ENCODE measurements around the gene LOXL4.

The LOXL4 gene

DNA sequence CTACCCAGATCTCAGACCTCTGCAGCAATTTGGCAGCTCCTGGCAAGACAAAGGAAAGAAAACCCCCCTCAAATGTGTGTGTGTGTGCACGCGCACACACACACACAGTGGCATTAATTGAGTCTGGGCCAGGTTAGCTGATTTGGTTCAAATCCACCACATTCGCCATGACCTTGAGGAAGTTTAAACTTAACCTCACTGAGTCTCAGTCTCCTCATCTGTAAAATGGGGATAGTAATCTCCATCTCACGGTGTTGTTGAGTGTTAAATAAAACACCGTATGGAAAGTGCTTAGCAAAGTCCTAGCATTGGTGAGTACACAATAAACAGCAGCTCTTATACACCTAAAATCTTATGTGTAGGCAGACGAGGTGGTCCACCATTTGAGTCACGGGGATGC is 4.9 kb downstream of the LOXL4 start:
- DNase-seq, result no peak

DNA sequence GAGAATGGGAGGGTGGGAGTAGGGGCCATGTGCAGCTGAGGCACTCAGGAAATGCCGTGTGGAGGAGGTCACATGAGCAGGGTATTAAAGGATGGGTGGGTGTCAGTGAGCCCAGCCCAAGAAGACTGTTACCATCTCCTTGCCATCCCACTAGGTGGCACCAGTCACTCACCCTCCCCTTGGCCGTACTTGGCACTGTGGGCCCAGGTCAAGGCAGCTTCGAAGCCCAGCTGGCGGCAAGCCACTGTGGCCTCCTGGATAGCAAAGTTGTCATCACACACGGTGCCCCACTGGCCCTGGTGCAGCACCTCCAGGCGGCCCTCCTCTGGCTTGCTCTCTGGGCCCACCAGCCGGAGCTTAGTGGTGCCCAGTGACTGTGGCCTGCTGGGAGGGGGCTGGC is 5.4 kb downstream of the LOXL4 start:
- peak in 1 of 2 experiments; percentile 27 for DNase-seq

DNA sequence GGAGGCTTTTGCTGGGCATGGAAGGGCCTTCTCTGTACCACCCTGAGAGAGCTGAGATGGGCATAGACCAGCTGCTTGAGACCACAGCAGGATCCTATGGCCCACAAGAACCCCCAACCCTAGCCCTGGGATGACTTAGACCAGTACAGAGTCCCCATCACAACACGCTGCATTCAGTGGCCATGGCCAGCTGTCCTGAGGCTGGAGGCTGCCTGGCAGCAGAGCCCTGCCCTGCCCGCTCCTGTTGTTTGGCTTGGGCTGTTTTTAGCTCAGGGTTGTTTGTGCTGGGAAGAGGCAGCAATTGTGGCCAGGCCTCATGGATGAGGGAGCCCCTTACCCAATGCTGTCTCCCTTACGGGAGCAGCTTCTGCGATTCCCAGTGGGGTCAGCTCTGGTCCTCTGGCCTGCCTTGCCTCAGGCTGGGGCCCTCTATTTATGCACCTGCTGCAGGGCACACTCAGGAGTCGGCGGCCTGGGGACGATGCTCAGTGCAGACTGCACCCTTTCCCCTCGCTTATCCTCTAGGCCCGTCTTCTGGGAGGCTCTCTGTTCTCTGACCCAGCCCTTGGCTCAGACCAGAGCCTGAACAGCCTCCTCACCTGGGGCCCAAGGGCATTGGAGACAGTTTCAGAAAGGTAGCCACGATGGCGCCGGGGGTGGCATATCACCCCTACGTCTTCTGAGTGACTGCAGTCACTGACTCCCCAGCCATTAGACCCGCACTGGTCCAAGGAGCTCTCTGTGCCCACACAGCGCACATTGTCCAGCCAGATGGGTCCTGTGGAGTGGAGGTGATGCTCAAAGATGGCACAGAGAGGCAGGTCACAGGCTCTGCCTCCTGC is 6.3 kb downstream of the LOXL4 start:
- DNase-seq, result no peak

DNA sequence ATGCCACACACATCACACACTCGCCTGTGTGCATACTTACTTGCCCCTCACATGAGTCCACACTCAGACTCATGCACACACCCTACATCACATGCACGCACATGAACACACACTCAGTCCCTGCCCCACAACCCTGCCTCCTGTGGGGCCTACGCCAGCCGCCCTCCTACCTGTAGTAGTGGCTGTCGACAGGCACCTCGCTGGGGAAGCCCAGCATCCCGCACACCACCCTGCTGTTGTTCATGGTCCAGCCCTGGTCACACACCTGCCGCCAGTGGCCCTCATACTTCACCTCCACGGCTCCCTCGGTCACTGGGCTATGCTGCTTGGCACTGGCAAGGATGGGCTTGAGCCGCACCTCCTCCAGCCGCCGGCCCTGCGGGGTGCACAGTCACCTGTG is 7.2 kb downstream of the LOXL4 start:
- DNase-seq, result no peak

DNA sequence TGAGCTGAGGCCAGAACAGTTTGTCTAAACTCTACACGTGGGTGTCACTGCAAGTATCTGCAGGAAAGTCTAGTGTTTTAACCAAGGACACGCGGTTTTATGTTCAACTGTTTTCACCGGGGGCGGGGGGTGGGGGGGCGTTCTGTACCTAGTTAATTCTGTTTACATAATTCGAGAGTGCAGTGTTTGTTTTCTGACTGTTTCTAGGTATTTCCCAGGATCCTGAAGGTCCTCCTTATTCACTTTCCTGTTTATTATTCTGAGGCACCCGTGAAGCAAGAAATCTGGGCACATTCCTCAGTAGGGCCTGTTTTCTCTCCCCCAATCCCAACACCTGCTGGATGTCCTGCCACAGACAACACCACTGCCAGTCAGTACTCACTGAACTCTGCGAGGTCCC is 7.6 kb downstream of the LOXL4 start:
- DNase-seq, result no peak

DNA sequence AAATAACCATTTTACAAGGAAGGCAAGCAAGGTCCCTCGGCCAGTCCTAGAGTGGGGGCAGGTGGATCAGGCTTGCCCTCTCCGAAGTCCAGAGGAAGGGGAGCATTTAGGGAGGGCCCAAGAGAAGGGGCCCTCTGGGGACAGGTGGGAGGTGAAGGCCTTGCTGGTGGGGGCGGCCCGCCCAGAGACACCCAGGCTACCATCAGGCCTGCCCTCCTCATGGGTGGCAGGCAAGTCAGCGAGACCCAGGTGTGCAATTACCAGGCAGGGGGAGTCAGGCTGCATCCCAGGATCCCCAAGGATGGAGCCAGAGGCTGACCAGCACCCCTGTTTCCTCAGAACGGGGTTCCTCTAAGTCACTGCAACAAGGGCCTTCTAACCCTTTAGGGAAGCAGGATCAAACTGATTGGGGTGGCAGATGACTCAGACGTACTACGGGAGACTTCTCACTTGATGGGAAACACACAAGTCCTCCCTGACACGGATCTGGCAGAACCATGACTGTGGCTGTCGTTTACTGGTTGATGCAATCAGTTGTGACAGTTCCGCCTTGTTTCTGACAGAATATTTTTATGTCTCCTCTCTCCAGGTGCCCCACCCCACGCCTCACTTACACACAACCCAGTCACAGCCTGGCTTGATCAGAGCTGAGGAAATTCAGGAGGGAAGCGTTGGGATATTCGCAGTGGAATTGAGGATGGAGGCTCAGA is 8.2 kb downstream of the LOXL4 start:
- no peak for DNase-seq

DNA sequence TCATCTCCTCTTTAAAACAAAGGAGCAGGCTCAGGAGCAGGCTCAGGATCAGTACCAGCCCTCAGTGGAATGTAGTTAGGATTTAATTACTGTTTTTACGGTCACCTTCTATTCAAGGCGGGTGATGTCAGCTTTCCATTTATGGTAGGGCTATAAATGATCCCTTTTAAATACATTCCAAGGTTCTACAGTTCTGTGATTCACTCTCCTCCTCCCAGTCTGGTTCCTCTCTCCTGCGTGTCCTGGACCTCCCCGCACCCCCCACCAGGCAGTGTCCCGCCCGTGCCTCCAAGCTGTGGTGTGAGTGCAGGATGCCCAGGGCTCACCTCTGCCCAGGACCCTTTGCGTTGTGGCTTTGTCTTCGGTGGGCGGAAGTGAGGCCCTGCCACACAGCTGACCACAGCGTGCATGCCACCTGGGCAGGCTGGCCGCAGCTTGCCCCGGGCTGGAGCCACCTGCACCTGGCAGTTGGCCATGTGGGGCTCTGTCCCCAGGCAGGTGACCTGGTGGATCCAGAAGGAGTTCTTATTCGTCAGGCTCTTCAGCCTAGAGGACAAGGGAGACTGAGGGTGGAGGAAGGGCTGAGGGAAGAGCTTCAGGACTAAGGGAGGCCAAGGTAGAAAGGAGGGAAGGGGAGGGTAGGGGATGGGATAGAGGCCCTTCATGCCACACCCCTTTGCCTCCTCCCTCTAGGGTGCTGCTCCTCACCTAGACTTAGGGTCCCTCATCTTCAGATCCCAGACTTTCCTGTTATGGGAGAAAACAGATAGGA is 9.1 kb downstream of the LOXL4 start:
- no peak for DNase-seq

DNA sequence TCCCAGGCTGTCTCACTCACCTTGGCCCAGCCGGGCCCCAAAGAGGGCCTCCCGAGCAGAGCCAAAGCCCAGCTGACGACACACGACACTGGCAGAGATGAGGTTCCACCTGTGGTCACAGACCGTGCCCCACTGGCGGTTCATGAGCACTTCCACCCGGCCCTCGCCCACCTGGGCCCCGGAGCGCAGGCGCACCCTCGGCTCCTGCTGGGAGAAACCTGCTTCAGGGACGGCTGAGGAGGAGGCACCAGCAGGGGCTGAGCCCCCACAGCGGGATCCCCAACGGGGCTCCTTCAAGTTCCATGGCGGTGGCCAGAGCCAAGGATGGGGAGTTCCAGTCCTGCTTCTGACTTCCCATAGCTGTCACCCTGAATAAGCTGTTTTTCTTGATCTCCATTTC is 10.0 kb downstream of the LOXL4 start:
- DNase-seq, result no peak

DNA sequence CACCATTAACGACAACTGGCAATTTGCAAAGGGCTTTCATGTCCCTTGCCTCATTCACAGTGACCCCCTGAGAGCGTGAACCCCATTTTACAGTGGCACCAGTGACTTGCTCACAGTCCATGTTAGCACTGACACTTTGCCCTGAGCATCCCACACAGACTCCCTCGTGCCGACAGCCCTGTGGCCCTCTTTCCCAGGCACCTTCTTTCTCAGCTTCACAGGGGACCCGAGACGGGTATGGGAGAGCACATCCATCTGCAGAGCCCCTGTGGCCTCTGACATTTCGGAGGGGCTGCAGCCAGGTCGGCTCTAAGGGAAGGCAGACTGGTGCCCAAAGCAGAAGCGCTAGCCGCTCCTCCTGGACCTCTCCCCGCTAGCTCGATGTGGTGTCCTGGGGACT is 10.8 kb downstream of the LOXL4 start:
- no peak for DNase-seq

DNA sequence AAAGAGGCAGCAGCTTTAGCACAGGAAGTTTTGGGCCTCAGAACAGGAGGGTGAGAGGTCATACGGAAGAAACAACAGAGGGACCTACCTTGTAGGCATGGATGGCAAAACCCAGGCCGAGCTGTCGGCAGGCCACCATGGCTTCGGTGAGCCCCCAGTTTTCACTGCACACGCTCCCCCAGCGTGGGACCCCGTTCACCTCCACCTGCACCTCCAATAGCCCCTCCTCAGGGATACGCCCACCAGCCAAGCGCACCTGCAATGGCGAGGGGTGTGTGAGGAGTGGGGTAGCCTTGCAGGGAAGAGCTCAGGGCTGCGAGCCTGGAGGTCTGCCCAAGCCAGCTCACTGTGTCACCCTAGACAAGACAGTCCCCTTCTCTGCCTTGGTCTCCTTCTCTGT is 11.3 kb downstream of the LOXL4 start:
- no peak for DNase-seq

DNA sequence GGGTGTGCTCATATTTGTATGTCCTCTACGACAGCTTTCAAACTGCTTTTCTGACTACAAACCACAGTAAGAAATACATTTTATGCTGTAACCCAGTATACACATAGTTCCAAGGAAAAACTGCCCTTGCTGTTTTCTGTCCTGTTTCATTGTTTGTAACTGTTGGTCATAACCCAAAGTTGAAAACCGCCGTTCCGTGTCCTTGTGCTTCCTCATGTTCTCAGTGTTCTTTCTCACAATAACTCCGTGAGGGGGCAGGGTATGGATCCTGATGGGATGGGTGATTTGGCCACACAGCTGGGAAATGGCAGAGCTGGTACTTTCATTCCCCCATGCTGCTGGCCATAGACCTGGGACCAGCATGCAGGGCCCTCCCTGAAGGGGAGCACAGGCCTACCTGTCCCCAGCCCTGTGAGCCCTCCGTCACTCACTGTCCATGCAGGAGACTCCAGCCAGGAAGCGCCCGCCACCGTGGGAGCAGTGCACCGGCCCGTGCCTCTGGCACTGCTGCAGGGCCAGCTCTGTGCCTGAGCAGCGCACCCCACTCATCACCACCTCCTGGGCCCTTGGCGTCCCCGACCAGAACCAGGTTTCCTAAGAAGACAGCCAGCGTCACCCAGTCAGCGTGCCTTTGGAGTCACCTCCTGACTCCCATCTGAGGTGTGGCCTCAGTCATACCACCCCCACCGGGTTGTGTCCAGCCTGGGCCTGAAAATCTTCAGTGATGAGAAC is 12.7 kb downstream of the LOXL4 start:
- no peak for DNase-seq

DNA sequence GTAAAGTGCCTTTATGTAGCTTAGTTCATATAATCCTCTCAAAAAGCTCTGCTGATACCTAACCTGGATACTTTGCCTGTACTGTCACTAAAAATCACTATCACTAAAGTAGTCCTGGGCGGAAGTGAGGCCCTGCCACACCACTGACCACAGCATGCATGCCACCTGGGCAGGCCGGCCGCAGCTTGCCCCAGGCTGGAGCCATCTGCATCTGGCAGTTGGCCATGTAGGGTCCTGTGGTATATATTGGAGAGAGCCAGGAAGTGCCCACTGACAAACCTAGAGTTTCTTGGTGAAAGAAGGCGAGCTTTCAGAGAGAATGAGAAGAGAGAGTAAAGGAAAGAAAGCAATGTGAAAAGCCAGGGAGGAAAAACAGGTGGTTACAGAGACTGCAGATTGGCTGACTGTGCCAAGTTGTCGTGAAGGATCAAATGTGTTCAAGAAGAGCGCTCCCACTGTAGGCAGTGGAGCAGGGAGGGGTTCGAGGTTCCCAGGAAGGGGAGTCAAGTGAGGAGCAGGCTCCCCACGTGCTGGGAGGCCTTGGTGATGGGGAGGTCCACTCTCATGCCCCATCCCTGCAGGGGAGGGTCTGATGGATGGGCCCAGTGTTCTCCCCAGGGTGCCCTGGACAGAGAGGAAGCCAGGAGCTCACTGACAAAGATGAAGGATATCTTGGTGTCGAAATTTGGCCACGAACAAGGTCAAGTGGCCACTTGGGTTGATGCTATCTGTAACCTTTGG is 13.6 kb downstream of the LOXL4 start:
- DNase-seq, result no peak

DNA sequence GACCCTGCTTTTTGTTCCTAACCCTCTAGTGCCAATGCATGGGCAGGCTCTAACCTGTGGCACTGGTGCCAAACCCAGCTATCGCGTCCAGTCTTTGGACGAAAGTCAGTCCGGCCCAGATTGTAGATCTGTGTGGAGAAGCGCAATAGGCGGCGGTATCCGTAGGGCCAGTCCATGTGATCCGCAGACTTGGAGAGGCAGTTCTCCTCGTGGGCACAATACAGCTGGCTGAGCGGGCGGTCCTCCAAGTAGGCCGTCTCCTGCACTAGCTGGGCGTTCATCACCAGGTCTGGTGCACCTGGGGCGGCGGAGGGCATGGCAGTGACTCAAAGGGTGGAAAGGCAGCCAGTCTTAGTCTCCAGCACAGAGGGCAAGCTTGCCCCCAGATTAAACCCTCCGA is 14.5 kb downstream of the LOXL4 start:
- DNase-seq, result no peak

DNA sequence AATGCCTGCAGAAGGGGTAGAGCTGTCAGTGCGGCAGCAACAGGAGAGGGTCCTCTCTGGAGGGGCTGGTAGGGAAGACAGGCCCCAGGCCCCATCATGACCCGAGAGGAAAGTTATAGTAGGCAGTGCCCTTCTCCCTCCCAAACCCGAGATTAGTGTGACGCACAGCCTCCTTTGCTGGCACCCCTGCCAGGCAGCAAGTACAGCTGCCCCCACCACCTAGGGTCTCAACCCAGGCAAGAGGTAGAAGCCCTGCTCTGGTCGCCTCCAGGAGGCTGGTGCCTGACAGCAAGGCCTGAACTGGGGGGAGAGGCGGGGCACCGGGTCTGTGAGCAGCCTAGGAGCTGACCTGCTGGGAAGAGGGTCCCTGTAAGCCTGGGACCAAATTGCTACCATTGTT is 15.5 kb downstream of the LOXL4 start:
- DNase-seq, result no peak

DNA sequence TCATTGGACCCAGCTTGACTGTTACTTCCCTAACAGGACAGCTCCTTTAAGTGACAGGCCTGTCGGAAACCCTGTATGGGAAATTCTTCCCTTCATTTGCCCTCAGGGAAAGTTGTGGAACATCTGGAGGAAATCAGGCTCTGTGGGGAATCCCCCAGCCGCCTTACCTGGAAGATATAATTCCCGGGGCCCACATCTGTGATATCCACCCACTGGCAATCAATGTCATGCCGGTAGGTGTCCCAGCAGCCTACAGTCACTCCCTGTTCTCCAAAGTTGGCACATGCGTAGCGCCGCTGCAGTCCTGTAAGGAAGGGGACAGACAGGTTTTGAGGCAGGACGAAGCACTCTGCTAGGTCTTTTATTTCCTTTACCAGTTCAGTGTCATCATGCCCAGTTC is 16.6 kb downstream of the LOXL4 start:
- no peak for DNase-seq

DNA sequence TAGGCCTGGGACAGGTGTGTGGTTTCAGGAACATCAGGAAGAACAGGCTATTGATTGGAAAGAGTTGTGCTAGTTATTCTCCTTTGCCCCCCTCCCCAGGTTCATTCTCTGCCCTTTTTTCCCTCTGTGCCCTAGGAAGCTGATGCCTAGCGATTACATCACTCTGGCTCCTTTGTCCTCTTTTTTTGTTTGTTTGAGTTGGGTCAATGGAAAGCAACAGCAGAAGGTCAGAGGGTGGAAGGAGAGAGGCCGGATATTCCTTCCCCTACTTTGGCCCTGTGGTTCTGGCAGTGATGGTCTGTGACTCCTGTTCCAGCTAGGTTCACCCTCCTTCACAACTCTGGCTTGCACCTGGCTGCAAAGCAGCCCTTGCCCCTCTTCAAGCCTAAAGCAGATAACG is 18.9 kb downstream of the LOXL4 start:
- DNase-seq, result no peak

DNA sequence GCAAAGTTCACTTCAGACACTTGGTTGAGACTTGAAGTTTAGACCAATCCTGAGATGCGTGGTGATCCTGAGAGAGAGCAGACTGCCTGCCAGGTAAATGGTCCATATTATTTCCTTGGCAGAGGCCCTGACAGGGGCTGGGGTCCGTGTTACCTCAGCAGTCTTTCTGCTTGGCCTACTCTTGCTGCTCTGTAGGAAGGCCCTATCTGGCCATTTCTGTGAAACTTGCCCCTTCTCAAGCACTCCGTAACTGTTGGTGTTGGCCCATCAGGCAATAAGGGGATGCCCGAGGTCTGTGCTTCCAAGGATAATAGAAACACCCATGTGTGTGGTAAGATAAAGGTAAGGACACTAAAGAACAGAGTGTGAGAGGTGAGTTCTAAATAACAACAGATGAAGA is 20.0 kb downstream of the LOXL4 start:
- no peak for DNase-seq

DNA sequence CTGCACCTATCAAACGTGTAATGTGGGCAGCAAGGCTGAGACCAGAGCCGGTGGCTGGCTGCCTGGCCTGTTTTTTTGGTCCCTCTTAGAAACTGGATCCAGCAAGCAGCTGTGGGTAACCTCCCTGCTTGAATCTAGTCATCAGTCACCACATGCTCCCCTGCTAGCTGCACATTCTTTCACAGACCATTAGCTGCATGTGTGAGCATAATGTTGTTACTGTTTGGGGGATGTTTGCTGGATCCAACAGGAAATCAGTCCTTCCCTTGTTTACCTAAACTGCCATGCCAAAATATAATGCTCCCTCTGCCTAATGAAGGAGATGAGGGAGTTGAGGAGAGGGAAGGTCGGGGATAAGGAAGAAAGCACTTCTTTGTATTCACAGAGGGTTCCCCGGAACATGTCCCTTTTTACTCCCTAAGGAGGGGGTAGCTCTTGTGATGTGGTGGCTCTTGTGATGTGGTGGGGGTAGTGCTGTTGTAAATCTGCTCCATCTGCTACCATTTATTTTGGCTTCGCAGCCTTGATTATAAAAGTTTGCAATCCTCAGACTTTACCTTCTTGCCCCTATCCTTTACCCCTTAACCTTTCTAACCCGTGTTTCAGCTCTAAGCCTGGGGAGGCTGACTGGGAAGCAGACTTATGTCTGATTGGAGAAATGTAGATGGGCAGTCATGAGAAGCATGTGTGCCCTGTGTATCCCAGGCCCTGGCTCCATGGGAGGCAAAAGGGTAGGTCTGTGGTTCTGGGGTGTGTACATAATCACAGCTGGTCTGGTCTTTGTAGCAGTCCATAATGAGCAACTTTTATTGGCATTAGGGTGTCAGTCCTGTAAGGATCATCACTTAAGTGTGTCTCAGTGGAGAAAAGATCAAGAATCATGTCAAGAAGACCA is 20.8 kb downstream of the LOXL4 start:
- DNase-seq, result peak; percentile 3 to 44

DNA sequence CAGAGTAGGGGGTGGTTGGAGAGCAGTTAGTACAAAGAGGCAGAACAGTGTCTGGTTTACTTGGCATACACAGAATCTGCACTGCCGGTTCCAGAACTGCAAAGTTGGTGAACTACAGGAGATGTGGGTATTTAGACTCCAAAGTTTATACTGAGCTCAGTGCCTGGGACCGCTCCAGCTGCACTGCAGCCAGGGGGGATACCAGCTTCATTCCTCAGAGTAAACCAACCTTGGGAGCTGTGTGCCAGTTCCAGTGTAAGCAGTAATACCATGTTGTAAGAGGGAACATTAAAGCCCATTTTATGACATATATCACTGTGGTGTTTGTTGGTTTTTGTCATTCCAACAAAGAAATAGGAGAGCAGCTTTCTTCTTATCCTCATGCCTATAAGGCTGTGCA is 23.4 kb downstream of the LOXL4 start:
- peak in 1 of 2 experiments; percentile 3 for DNase-seq

DNA sequence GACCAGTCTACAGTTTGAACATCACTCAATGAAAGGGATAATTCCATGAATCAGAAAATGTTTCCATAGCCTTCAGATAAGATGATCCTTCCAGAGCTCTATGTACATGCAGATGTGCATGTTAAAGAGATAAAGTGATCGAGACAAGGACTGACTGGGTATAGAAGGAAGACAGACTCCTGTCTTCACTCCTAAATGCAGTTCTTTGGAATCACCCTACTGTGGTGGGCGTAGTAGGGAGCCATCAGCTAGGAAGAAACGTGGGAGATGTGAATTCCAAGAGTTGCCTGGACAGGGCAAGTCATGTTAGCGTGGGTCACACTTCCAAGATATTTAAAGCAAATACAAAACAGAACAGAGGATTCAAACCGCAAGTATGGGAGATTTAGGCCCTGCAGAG is 23.9 kb downstream of the LOXL4 start:
- DNase-seq, result no peak

DNA sequence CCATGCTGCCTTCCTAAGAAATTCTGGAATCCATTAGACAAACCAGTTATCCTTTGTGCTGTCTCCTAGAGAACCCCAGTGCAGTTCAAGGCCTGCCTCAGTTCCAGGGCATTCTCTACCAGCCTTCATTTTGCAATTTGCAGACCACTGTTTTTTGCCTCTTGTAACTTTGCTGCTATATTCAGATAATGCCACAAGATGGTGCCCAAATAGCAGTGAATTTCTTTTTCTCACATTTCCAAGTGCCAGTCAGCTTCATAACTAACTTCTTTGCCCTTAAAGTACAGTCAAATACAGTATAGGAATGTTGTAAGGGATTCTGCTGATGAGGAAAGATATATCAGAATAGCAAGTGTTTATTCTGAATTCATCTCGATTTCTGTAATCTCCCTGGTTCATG is 25.2 kb downstream of the LOXL4 start:
- peak in 1 of 2 experiments; percentile 2 for DNase-seq
